ENCODE data around the gene RNF43. TPM values are rescaled to one million over a fixed set of nuclear protein-coding genes. Genes with fewer than 3 reads are reported as not detected.

The RNF43 gene
- total RNA-seq (2021; fragmentation: NEBNext Ultra II Directional; extraction: Animal tissue kit (Norgen Biotek cat#: 25700)), result not detected
- long read RNA-seq, result 0 reads

DNA sequence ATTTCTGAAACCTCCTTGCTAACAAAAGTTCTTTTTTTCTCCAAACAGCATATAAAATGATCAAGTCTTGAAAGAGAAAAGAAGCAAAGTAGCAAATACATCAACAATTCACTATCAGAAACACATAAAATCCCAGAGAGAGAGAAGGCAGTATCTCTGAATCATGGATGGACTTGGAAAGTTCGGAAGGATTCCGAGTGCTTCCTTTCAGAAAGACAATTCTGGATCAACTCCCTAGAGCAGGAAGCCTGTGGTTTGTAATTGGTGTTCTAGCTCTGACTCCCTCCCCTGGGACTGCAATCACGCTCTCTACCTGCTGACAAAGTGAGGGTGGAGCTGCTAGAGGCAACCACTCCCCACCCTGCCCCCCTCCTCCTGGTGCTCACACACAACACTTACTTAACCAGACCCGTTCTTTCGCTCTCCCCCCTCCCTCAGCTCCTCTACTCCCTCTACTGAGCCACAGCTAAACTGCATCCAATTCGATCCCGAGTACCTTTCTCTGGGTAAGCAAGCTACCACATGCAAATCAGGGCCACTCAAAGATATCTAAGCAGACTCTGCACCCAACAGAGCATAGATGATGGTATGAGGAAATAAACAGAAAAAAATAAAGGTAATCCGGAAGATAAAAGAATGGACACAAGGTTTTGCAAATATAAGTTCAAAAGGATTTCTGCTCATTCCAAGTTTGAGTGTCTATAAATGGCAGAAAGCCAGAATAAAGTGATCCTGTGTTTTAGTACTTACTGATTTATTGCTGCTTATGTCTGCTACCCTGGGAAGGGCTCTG lies at the start of gene RNF43:
Gene RNF43 (minus strand): TSS at position 235 of the 793 bp plus-strand sequence. CDS start 1,957 bp downstream, outside the sequence.
- Mint-ChIP-seq H3K27me3 (ENCODE audit: insufficient read depth) (peaks cover 7% of the 10 kb centered on the region), H3K36me3 (ENCODE audit: low read depth) (no peaks in the 10 kb centered on the region), H3K9me3 (no peaks in the 10 kb centered on the region), H3K27ac (no peak within 1 kb of the TSS), H3K4me3 (peak within 1 kb of the TSS; percentile 80), H3K4me1 (ENCODE audit: low read depth) (peaks cover 11% of the 10 kb centered on the region)
- peak; percentile 66 for DNase-seq
- TF ChIP-seq CTCF (IDR thresholded peaks at IDR 0.05), result peak; percentile 71

- no peak overlapping the region for H3K4me3 Mint-ChIP-seq
- no peaks in the 10 kb centered on the region for H3K4me1 Mint-ChIP-seq (ENCODE audit: low read depth)
- no peak for TF ChIP-seq CTCF (IDR thresholded peaks at IDR 0.05)
- peaks cover 7% of the 10 kb centered on the region for H3K27me3 Mint-ChIP-seq (ENCODE audit: insufficient read depth)
- DNase-seq, result no peak
- H3K27ac Mint-ChIP-seq, result no peak overlapping the region
- H3K9me3 Mint-ChIP-seq, result no peaks in the 10 kb centered on the region
- no peaks in the 10 kb centered on the region for H3K36me3 Mint-ChIP-seq (ENCODE audit: low read depth)
Measured at GRCh38 chr17:58455491-58455890, 38.2 kb upstream of the RNF43 start.

DNA sequence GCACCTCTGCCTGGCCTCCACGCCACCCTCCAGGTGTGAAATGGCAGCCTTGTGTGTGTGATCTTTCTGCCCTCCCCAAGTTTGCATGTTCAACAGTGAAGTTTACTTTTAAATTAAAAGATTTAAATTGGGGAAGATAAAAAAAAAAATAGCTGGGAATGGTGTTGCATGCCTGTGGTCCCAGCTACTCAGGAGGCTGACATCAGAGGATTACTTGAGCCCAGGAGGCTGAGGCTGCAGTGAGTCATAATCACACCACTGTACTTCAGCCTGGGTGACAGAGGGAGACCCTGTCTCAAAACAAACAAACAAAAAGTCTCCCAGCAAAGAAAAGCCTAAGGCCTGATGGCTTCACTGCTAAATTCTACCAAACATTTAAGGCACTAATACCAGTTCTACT lies 35.4 kb upstream of the RNF43 start:
- H3K4me1 Mint-ChIP-seq (ENCODE audit: low read depth), result no peaks in the 10 kb centered on the region
- H3K27ac Mint-ChIP-seq, result no peak overlapping the region
- no peak for TF ChIP-seq CTCF (IDR thresholded peaks at IDR 0.05)
- H3K36me3 Mint-ChIP-seq (ENCODE audit: low read depth), result no peaks in the 10 kb centered on the region
- no peak for DNase-seq
- no peak overlapping the region for H3K4me3 Mint-ChIP-seq
- peaks cover 7% of the 10 kb centered on the region for H3K27me3 Mint-ChIP-seq (ENCODE audit: insufficient read depth)
- no peaks in the 10 kb centered on the region for H3K9me3 Mint-ChIP-seq

- Mint-ChIP-seq H3K9me3 (no peaks in the 10 kb centered on the region), H3K4me1 (ENCODE audit: low read depth) (no peaks in the 10 kb centered on the region; the same call in 1 of the 2 replicates), H3K36me3 (ENCODE audit: low read depth) (no peaks in the 10 kb centered on the region), H3K27ac (no peak overlapping the region), H3K27me3 (ENCODE audit: insufficient read depth) (peaks cover 21% of the 10 kb centered on the region), H3K4me3 (no peak overlapping the region)
- DNase-seq, result peak; percentile 75
- TF ChIP-seq CTCF (IDR thresholded peaks at IDR 0.05), result peak; percentile 83
Measured at GRCh38 chr17:58447039-58447975, 30.0 kb upstream of the RNF43 start.

DNA sequence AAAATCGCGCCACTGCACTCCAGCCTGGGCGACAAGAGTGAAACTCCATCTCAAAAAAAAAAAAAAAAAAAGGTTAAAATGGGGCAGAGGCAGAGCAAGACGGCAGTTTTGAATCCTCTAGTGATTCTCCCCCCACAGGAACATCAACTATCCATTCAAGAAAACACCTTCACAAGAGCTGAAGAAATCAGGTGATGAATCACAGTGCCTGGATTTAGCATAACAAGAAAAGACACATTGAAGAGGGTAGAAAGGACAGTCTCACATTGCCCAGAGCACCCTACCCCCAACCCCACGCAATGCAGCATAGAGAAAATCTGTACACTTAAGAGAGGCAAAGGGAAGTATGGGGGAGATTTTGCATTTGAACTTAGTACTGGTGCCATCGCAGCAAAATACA lies 28.8 kb upstream of the RNF43 start:
- H3K36me3 Mint-ChIP-seq (ENCODE audit: low read depth), result no peaks in the 10 kb centered on the region
- DNase-seq, result no peak

More for the DNA sequence above, 28.8 kb upstream of the RNF43 start:
- Mint-ChIP-seq H3K9me3 (no peaks in the 10 kb centered on the region), H3K4me3 (no peak overlapping the region), H3K4me1 (ENCODE audit: low read depth) (no peaks in the 10 kb centered on the region; the same call in 1 of the 2 replicates), H3K27me3 (ENCODE audit: insufficient read depth) (peaks cover 27% of the 10 kb centered on the region), H3K27ac (no peak overlapping the region)
- TF ChIP-seq CTCF (IDR thresholded peaks at IDR 0.05), result no peak

Data from HFFc6 (cell line).